GM12878 (cell line): ENCODE results near the gene ZNF385D.

Source experiments
- CEBPB ChIP-seq, 2 experiments: fragments of 150-350 bp in 1 of 2; IDR thresholded peaks; 2 replicates each; pipeline ENCODE4 v1.6.1; 2012 to 2014; ENCODE audit warnings: low read depth in 2 of 2, low read length in 2 of 2, borderline replicate concordance in 1 of 2, inconsistent platforms in 1 of 2
- EGR1 ChIP-seq, 2 experiments: IDR thresholded peaks; 1 replicate in 1 of 2; 2 replicates in 1 of 2; pipeline ENCODE4 v1.6.1; 2011 to 2012; ENCODE audit warnings: low read depth in 2 of 2, low read length in 2 of 2, borderline replicate concordance in 1 of 2, mild to moderate bottlenecking in 1 of 2, moderate library complexity in 1 of 2
- JUND ChIP-seq: IDR thresholded peaks from 2 replicates; pipeline ENCODE4 v1.6.1; 2012; ENCODE audit warnings: low read depth, mild to moderate bottlenecking, low read length, improper control_type of control experiment, moderate library complexity
- POLR2A ChIP-seq: IDR thresholded peaks from 2 replicates; pipeline ENCODE4 v1.6.1; 2011; ENCODE audit warnings: low read depth, mild to moderate bottlenecking, low read length
- SMC3 ChIP-seq: IDR thresholded peaks from 2 replicates; pipeline ENCODE4 v1.6.1; 2011; ENCODE audit warnings: low read length, improper control_type of control experiment, borderline replicate concordance
- YBX1 ChIP-seq: fragments of 450-650 bp; IDR thresholded peaks from 2 replicates; pipeline ENCODE4 v1.6.1; 2016; ENCODE audit warnings: antibody characterized with exemption
- TF ChIP-seq, protein P1 (sequence below), 3 experiments: IDR thresholded peaks in 2 of 3; conservative IDR thresholded peaks in 1 of 3; 2 replicates each; pipeline ENCODE4 v1.5.1; 2011; ENCODE audit warnings: low read depth in 3 of 3, low read length in 3 of 3, mild to moderate bottlenecking in 3 of 3, control low read depth in 2 of 3, moderate library complexity in 2 of 3, inconsistent platforms in 1 of 3, mixed read lengths in 1 of 3; ENCODE audit not compliant: control insufficient read depth in 2 of 3, insufficient read depth in 1 of 3; ENCODE audit errors: extremely low read depth in 1 of 3

DNA sequence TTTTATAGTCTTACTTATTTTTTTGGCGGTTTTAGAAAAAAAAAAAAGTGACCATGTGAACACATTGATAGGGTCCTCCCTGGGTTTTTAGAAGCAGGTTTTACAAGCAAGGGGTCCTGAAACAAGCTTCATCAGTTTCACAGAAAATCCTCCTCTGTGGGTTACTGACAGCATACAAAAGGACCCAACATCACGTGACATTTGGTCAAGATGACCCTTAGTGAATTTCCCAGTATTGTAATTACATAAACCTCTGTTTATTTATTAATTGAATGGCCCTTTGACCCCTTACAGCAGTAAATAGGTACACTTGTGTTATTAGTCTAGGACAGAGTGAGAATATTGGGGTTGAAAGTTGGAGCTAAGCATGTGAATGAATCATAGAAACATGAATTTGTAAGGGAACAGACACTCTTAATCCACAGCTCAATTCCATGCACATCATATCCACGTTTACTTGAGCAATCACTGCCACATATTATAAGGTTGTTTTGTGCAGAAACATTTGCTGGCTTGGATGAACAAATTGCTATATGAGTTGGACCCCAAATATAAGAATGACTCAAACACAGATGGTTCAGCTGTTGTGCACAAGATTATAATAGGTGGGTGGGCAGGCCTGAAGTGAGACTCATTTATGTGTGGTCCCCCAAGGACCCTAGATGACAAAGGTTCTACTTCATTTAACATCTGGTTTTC, 137.5 kb downstream of the ZNF385D start:
- TF ChIP-seq JUND = no peak
- TF ChIP-seq, protein P1, sequence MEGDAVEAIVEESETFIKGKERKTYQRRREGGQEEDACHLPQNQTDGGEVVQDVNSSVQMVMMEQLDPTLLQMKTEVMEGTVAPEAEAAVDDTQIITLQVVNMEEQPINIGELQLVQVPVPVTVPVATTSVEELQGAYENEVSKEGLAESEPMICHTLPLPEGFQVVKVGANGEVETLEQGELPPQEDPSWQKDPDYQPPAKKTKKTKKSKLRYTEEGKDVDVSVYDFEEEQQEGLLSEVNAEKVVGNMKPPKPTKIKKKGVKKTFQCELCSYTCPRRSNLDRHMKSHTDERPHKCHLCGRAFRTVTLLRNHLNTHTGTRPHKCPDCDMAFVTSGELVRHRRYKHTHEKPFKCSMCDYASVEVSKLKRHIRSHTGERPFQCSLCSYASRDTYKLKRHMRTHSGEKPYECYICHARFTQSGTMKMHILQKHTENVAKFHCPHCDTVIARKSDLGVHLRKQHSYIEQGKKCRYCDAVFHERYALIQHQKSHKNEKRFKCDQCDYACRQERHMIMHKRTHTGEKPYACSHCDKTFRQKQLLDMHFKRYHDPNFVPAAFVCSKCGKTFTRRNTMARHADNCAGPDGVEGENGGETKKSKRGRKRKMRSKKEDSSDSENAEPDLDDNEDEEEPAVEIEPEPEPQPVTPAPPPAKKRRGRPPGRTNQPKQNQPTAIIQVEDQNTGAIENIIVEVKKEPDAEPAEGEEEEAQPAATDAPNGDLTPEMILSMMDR (IDR thresholded peaks at IDR 0.05 in 2 of 3, conservative IDR thresholded peaks at IDR 0.05 in 1 of 3; ENCODE audit: control insufficient read depth in 2 of 3, extremely low read depth in 1 of 3, insufficient read depth in 1 of 3, low read depth in 3 of 3, low read length in 3 of 3) = no peak
- TF ChIP-seq YBX1 = no peak
- TF ChIP-seq POLR2A = no peak
- TF ChIP-seq EGR1 (IDR thresholded peaks at IDR 0.05; ENCODE audit: borderline replicate concordance in 1 of 2, low read depth in 2 of 2, low read length in 2 of 2) = no peak
- TF ChIP-seq CEBPB (IDR thresholded peaks at IDR 0.05; ENCODE audit: borderline replicate concordance in 1 of 2, low read depth in 2 of 2, low read length in 2 of 2) = no peak
- TF ChIP-seq SMC3 = no peak
